GM18526 (cell line): ENCODE measurements around the gene SLC7A10.

Source experiments
- POLR2A ChIP-seq: IDR thresholded peaks from 3 replicates; pipeline ENCODE4 v1.6.1; 2011; ENCODE audit not compliant: insufficient read length; ENCODE audit errors: extremely low read depth

Gene SLC7A10

DNA sequence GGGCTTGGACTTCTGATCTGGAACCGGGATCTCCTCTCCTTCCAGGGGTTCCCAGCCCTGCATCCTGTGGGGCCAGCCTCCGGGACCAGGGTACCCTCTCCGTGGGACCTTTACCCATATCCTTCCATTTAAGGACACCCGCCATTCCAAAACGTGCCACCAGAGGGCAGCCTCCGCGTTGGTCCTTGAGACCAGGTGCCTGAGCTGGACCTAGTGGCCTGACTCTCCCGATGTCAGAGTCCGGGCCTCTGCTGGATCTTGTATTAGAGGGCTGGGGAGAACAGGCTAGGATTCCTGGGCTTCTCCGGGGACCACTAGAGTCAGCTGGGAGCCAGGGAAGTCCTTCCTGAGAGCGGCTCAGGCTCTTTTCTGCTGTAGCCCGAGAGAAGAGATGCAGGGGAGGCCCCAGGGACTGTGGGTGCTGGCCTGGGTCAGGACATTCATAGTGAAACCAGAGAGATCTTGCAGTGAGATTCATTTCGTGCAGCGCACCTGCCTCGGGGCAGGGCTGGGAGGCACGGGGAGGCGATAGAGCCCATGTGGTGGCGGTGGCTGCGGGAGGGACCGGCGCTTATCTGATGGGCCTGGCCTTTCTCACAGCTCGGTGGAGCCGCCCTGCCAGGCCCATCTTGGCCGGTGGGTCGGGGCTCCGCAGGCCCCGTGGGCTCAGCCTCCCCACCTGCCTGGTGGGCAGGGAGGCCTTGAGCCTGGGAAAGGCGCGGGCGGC is 9.8 kb upstream of the SLC7A10 start:
- no peak for TF ChIP-seq POLR2A

DNA sequence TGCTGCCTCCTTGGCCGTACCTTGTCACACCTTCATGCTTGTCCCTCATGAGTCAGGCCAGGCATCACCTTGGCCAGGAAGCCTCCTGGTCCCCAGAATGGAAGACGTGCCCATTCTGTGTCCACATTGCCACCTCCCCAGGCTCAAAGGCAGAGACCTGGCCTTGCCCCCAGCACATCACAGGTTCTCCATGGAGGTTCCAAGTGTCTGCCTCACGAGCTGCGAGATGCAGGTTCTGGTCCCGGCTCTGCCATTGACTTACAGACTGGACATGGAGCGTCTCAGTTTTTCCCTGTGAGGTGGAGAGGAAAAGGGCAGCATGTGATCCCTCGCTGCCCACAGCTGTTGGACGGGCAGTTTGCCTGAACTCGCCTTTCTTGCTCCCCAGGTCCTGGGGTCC is 9.1 kb upstream of the SLC7A10 start:
- no peak for TF ChIP-seq POLR2A

DNA sequence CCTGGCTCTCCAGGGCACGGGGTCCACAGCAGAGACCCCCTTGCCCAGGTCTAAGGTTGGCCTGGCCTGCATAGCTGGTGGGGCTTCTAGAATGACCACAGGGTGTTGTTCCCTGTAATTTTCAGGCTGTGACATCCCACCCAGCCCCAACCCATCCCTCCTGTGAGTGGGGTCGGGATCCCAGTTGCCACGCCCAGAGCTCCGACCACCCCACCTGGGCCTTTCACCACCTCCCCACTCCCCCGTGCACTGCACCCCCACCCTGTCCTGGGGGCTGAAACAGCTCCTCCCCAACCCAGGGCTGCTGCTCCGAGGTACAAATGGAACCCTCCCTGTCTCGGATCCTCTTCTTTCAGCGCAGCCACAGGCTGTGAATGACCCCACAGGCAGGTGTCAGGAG is 8.4 kb upstream of the SLC7A10 start:
- no peak for TF ChIP-seq POLR2A

DNA sequence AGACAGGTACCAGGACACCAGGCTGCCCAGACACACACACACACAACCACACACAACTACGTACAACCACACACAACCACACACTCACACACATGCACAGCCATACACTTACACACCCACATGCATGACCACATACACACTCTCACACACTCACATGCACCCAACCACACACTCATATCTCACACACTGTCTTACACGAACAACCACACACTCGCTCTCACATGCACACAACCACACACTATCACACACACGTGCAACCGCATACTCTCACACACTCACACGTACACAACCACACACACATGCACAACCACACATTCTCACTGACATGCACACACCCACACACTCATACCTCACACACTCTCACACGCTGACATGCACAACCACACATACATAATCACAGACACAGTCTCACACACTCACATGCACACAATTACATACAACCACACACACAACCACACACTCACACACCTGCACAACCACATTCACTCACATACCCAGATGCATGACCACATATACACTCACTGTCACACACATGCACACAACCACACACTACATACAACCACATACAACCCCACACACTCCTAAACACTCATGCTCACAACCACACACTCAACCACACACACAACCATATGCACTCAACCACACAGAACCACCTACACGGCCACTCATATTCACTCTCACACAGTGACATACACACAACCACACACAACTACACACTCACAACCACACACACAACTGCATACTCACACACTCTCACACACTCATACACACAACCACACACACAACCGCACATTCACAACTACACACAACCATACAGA is 7.6 kb upstream of the SLC7A10 start:
- TF ChIP-seq POLR2A, result no peak

DNA sequence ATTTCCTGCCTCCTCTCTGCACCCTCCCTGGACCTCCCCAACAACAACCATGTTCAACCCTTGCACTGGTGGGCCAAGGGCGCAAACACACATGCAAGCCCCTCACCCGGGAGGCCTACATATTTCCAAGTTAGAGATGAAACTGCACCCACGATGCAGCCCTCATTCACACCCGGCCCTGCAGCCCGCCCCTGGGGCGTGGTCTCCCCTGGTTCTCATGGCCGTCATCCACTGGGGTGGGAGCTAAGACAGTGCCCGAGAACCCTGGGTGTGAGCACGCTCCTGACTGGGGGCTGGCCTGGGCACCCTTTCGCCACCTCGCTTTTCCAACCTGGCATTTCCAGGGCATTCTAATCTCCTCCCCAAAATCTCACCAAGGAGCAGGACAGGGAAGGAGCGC is 7.0 kb upstream of the SLC7A10 start:
- no peak for TF ChIP-seq POLR2A

DNA sequence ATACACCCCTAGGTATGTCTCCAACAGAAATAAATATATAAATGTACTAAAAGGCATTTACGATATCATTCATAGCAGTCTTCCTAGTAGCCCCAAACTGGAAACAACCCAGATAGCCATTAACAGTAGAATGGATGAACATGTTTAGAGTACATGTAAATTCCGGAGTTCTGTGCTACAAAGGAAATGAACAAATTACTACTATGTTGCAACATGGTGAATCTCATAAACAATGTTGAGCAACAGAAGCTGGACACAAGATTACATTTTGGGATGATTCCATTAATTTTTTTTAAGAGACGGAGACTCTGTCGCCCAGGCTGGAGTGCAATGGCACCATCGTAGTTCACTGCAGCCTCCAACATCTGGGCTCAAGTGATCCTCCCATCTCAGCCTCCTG is 5.9 kb upstream of the SLC7A10 start:
- TF ChIP-seq POLR2A, result no peak

DNA sequence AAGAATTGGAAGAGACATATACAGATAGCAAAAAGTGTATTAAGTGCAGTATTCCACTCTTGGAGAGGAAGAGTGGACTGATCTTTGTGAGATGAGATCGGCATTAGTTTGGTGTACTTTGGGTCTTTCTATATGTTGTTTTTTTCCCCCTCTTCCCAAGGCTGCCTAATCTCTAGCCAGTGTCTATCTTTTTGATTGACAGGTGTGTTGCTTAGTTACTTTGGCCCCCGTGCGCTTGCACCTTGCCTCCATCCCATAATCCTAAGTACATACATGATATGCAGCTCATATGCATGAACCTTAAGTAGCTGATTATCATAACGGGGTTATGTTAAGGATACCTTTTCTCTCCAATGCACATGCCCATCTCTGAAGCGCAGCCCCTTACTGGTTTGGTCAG is 4.3 kb upstream of the SLC7A10 start:
- no peak for TF ChIP-seq POLR2A

DNA sequence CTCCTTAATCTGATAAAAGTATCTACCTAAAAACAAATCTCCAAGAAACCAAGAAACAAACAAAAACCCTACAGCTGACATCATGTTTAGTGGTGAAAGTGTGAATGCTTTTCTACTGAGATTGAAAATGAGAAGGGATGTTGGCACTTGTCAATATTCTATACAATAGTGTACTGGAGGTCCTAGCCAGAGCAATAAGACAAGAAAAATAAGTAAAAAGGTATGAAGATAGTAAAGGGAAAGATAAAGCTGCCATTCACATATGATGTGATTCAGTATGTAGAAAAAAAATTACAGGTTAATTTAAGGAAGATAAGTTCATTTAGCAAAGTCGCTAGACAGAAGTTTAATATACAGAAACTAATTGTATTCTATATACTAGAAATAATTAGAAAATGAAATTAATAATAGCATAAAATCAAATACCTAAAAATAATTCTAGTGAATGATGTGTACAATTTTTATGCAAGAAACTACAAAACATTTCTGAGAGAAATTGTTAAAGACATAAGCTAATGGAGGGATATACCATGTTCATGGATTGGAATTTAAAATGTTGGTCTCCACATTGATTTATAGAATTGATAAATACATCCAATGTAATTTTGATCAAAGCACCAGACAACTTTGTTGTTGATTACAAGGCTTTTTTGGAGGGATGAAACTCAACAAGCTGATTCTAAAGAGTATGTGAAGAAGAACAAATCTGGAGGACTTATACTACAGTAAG is 2.4 kb upstream of the SLC7A10 start:
- TF ChIP-seq POLR2A, result no peak

DNA sequence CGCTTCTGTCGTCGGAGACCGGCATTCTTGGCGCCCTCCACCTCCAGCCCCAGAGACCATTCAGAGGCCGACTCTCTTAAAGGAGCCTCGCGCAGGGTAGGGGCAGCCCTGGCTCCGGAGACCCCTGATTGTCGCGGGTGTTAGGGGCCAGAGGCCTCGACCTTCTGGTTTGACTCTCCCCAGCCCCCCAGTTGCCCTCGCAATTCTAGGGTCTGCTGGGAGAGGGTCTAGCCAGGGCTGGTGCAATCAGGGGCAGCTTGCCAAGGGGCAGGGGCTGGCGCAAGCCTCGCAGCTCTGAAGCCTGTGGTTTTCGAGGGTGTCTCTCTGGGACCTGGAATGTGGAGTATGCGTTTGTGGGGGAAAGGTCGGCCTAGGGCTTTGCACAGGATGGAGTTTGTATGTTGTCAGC is 1.6 kb upstream of the SLC7A10 start:
- no peak for TF ChIP-seq POLR2A

DNA sequence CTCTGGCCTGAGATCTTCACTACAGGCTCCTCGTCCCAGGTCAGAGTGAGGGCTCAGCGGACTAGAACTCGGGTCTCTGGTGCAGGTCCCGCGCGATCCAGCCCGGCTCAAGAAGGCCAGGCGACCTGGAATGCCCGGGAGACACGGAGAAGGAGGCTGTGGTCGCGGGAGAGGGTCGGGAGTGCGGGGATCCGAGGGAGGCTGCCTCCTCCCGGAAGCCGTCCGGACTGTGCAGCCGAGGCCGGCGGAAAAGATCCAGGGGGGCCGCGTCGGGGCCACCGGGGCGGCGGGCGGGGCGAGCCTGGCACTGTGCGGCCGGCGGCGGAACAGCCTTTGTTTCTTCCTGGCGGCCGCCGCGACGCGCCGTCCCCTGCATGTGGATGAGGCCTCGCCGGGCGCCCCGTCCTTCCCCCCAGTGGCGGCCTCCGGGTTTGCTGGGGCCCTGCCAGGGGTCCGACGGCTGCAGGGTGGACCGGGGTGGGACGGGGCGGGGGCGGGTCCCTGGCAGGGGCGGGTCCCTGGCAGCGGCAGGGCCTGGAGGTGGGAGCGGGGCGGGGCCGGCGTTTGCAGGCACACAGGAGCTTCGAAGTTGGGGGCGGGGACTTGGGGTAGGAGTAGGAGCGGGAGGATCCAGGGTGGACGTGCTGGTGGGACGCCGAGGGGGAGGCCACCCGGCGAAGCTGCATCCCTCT is 1.0 kb upstream of the SLC7A10 start:
- no peak for TF ChIP-seq POLR2A

DNA sequence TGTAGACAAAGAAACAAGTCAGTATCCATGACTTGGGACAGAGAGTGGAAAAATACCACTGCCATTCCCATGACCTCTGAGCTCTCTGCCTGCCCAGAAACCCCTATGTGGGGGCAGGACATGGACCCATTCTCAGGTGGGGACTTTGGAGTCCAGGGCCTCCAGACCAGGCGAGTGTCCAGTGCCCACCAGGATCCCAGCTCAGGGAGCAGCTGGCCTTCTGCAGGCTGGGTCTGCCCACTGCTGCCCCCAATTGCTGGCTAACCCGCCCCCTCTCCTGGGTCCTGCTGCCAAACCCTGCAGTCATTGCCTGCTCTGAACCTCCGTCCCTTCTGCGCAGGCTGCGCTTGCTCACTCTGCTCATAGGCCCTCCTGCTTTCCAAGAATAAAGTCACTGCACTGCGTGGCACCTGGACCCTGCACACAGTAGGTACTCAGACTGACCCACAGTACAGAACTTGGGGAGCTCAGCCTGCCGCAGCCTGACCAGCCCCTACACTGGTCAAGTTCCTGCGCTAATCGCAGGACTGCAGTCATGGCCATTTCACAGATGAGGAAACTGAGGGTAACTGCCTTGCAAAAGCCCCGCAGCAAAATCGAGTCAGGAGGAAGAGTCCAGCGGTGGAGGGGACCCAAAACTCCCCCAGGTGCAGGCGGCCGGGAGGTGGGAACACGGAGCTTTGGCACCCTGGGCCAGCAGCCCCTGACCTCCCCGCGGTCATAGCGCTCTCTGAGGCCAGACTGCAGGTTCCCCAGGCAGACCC is 774 bp downstream of the SLC7A10 start:
- no peak for TF ChIP-seq POLR2A

DNA sequence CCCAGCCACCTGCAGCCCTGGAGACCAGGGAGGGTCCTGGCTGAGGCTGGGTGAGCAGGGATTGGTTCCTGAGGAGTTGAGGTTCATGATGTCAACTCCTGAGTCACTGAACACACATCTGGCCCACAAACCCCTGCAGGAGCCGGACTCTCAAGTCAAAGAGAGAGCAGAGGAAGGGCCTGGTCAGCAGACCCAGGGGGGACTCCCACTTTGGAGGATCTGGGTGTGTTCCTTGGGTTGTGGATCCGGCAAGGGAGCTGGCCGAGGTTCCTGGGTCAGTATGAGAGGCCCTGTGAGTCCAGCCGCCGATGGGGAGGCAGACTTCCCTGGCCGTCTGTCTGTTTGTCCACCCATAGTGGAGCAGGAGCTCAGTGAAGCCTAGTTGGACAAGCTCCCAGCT is 4.0 kb downstream of the SLC7A10 start:
- TF ChIP-seq POLR2A, result no peak

DNA sequence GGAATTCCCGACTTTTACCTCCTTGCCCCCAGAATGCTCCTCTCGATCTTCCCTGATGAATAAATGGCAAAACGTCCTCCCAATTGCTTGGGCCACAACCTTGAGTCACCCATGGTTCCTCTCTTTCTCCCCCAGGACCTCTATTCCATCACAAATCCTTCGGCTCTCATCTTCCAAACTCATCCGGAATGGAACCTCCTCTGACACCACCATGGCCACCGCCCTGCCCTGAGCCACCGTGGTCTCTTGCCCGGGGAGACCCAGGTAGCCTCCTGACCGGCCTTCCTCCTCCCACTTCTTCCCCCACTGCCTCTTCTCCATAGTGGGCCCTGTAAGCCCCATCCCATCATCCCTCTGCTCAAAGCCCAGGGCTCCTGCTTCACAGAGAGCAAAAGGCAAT is 4.9 kb downstream of the SLC7A10 start:
- TF ChIP-seq POLR2A, result no peak

DNA sequence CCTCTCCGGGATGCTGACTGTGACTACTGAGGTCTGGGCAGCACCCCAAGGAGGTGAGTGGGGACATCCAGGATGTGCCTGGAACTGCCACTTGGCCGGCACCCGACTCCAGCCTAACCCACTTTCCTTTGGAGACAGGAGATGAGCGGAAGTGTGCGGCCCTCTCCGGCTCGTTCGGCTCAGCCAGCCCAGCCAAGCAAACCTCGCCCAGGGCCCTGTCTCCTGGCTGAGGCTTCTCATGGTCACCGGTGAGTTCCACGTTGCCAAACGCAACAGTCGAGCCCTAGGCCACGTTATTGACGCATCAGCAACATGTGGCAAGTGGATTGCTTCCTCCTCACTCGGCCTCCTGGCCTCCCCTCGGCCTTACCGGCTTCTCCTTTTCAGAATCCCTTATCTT is 5.5 kb downstream of the SLC7A10 start:
- no peak for TF ChIP-seq POLR2A
